Motor neuron (in vitro differentiated cells): ENCODE results near the gene RRP1B. TPM values are rescaled to one million over a fixed set of nuclear protein-coding genes. Genes with fewer than 3 reads are reported as not detected.

Experiments
- ATAC-seq, 8 experiments: fragments of 200-7000 bp; cut with Tn5 transposase; replicated peaks in 6 of 8; 2 replicates each; pipeline ENCODE4 v1.8.0; 2021; ENCODE audit warnings: mild to moderate bottlenecking in 8 of 8, moderate library complexity in 8 of 8
- H3K27ac ChIP-seq, 2 donors: fragments of 250-450 bp; sonication (Bioruptor Pico); 2 replicates each; pipeline ENCODE4 v1.9.0; 2021; ENCODE audit warnings: antibody characterized with exemption in 2 of 2, mild to moderate bottlenecking in 2 of 2, moderate library complexity in 1 of 2
- H3K4me1 ChIP-seq, 2 donors: fragments of 250-450 bp; sonication (Bioruptor Pico); replicated peaks in 1 of 2; 2 replicates each; pipeline ENCODE4 v1.6.1; 2021; ENCODE audit warnings: antibody characterized with exemption in 2 of 2, mild to moderate bottlenecking in 2 of 2, moderate library complexity in 1 of 2
- H3K4me3 ChIP-seq, 5 donors: fragments of 250-450 bp; sonication (Bioruptor Pico); 2 replicates each; pipeline ENCODE4 v1.9.0; 2021; ENCODE audit warnings: antibody characterized with exemption in 5 of 5, mild to moderate bottlenecking in 5 of 5, moderate library complexity in 4 of 5
- WGBS, 10 experiments: fragments of 450-650 bp; shearing (Covaris generic); methylation state at CpG; one replicate each; pipeline ENCODE4 v1.0.0; 2022; 5-methylcytosine and 5-hydroxymethylcytosine counted together
- in situ Hi-C, 9 experiments: fragments of 400-800 bp; cut with MboI; loops; one replicate each; pipeline ENCODE4 v1.15.0; 2021; ENCODE audit warnings: low sequenced_read_pairs in 9 of 9, low pct_unique_long_range_greater_than_20kb in 2 of 9; ENCODE audit not compliant: unreplicated experiment in 9 of 9
- total RNA-seq, 8 experiments: library from RNA; unstranded; fragments of 300-600 nt; gene quantifications; 2 replicates each; pipeline versions ENCODE4 v1.2.3 to v1.2.4, GENCODE V29; 2022

Gene RRP1B
- total RNA-seq, 8 experiments from 2014 or later, result 14.0 to 45.9 (median 23.5) TPM

DNA sequence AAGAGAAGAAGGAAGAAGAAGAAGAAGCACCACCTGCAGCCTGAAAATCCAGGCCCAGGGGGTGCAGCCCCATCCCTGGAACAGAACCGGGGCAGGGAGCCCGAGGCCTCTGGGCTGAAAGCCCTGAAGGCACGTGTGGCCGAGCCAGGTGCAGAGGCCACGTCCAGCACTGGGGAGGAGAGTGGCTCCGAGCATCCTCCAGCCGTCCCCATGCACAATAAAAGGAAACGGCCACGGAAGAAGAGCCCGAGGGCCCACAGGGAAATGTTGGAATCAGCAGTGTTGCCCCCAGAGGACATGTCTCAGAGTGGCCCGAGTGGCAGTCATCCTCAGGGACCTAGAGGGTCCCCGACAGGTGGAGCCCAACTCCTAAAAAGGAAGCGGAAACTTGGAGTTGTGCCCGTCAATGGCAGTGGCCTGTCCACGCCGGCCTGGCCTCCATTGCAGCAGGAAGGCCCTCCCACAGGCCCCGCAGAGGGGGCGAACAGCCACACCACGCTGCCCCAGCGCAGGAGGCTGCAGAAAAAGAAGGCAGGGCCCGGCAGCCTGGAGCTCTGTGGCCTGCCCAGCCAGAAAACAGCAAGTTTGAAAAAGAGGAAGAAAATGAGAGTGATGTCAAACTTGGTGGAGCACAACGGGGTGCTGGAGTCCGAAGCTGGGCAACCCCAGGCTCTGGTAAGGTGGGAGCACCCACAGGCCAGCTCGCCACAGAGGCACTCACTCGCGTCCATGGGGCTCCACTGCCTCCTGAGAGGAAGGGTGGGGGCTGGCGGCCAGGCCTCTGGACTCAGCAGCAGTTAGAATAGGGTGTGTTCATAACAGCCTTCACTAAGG lies 28.4 kb downstream of the RRP1B start:
- H3K27ac ChIP-seq, result no peak overlapping the region
- in situ Hi-C loops, result loop anchor here in 1 of 9 experiments (25.0 kb wide), 1 partner anchor 100 kb away; the partner anchor contains the start of genes CSTB and RRP1
- 40 to 99% (median 91%) methylated on average over 1 to 14 of the region's 27 CpGs; no CpG with 5 or more reads in 3 of the 10 experiments for whole genome bisulfite sequencing, 10 experiments
- H3K4me3 ChIP-seq, result no peak overlapping the region
- no peaks in the 10 kb centered on the region for H3K4me1 ChIP-seq
- ATAC-seq, result peak in 4 of 8 experiments; percentile 27 to 40 (median 30)

GRCh38 chr21:43688906-43689305 lies 29.5 kb downstream of the RRP1B start:
- no peaks in the 10 kb centered on the region for H3K4me1 ChIP-seq
- no peak for ATAC-seq
- H3K27ac ChIP-seq, result no peak overlapping the region
- 100% methylated on average over 1 to 5 of the region's 12 CpGs; no CpG with 5 or more reads in 7 of the 10 experiments for WGBS, 10 experiments
- no peak overlapping the region for H3K4me3 ChIP-seq
- in situ Hi-C loops, result loop anchor here in 1 of 9 experiments (25.0 kb wide), 1 partner anchor 98 kb away; the partner anchor contains the start of genes CSTB and RRP1

DNA sequence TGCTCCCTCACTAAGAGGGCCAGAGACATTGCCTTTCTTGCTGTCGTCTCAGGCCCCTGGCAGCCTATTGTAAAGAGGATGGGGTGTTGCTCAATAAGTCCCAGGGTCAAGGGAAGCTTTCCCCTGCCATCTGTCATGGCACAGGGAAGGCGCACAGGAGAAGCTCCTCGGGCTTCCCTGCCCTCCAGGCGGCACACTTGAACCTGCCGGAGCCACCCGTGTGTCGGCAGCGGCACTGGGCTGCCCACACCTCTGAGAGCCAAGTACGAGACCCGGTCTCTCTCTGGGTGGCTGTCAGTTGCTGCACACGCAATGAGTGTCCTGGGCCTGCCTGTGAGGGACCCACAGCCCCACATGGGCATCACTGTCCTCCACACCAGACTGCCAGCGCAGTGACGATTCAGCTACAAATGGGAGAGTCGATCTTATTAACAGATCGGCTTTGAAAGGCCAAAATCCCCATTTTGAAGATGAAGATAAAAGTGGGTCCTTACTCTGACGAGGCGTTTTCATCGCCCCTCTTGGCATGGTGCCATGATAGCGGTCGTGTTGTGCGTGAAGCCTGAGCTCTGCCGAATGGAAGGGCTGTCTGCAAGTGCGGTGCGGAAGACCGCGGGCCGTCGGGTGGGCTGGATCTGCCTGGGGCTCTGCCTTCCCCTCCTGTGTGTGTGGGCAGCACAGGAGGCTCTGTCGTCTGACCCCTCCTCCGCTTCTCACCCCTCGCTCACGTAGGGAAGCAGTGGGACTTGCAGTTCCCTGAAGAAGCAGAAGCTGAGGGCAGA lies 30.4 kb downstream of the RRP1B start:
- H3K4me1 ChIP-seq, result no peaks in the 10 kb centered on the region
- no peak overlapping the region for H3K4me3 ChIP-seq
- WGBS, 10 experiments, result 80 to 97% (median 96%) methylated on average over 4 to 14 of the region's 32 CpGs; no CpG with 5 or more reads in 4 of the 10 experiments
- in situ Hi-C loops, result loop anchor here in 1 of 9 experiments (25.0 kb wide), 1 partner anchor 98 kb away; the partner anchor contains the start of genes CSTB and RRP1
- peak in 2 of 8 experiments; percentile 6 to 16 for ATAC-seq
- no peak overlapping the region for H3K27ac ChIP-seq

GRCh38 chr21:43690346-43690745 lies 31.0 kb downstream of the RRP1B start:
- Histone ChIP-seq H3K4me1 (no peaks in the 10 kb centered on the region), H3K4me3 (no peak overlapping the region), H3K27ac (no peak overlapping the region)
- no peak for ATAC-seq
- 87 to 100% (median 100%) methylated on average over 1 to 5 of the region's 7 CpGs; no CpG with 5 or more reads in 5 of the 10 experiments for whole genome bisulfite sequencing, 10 experiments
- in situ Hi-C loops, result loop anchor here in 1 of 9 experiments (25.0 kb wide), 1 partner anchor 97 kb away; the partner anchor contains the start of genes CSTB and RRP1

- Histone ChIP-seq H3K4me3 (no peak overlapping the region), H3K27ac (no peak overlapping the region), H3K4me1 (no peaks in the 10 kb centered on the region)
- in situ Hi-C loops, result loop anchor here in 1 of 9 experiments (25.0 kb wide), 1 partner anchor 96 kb away; the partner anchor contains the start of genes CSTB and RRP1
- WGBS, 10 experiments, result 93 to 100% (median 96%) methylated on average over 1 to 12 of the region's 25 CpGs; no CpG with 5 or more reads in 2 of the 10 experiments
- ATAC-seq, result no peak
Measured at GRCh38 chr21:43691086-43691795, 31.9 kb downstream of the RRP1B start.

DNA sequence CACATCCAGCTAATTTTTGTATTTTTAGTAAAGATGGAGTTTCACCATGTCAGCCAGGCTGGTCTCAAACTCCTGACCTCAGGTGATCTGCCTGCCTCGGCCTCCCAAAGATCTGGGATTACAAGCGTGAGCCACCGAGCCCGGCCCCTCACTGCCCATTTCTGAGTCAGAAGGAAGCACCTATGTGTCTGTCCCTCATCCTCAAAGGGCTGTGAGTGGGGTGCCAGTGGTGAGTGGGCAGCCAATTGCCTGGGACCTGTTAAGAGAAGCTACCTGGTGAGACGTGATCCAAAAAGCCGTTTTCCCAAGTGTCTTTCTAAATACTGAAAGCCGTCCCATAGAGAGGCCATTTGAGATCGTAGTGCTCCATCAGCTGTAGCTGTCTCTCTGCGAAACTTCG lies 32.4 kb downstream of the RRP1B start:
- no peak overlapping the region for H3K4me3 ChIP-seq
- WGBS, 10 experiments, result 80 to 100% (median 100%) methylated on average over 1 to 4 of the region's 10 CpGs; no CpG with 5 or more reads in 2 of the 10 experiments
- in situ Hi-C loops, result loop anchor here in 1 of 9 experiments (25.0 kb wide), 1 partner anchor 96 kb away; the partner anchor contains the start of genes CSTB and RRP1
- no peak overlapping the region for H3K27ac ChIP-seq
- ATAC-seq, result no peak
- no peaks in the 10 kb centered on the region for H3K4me1 ChIP-seq

GRCh38 chr21:43692949-43693348 lies 33.6 kb downstream of the RRP1B start:
- 100% methylated on average over 2 to 3 of the region's 8 CpGs; no CpG with 5 or more reads in 7 of the 10 experiments for WGBS, 10 experiments
- in situ Hi-C loops, result loop anchor here in 1 of 9 experiments (25.0 kb wide), 1 partner anchor 94 kb away; the partner anchor contains the start of genes CSTB and RRP1
- no peak overlapping the region for H3K4me3 ChIP-seq
- no peak for ATAC-seq
- no peaks in the 10 kb centered on the region for H3K4me1 ChIP-seq
- no peak overlapping the region for H3K27ac ChIP-seq

DNA sequence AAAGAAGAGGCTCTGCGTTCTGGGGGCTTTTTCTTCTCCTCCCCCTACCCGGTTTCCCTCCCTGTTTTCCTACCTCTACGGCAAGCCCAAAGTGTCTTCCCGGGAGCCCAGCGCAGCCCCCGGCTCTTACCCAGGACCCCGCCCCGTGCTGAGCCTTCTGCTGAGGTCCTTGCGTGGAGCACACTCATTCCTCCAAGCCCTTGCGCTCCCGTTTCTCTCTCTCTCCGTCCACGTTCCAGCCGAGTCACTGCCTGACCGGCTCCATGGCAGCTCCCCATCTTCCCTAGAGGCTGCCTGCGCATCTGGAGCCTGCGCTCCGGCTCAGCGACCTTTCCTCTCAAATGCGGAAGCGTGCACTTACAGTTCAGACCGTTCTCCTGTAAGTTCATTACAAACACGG lies 34.6 kb downstream of the RRP1B start:
- no peaks in the 10 kb centered on the region for H3K4me1 ChIP-seq
- H3K27ac ChIP-seq, result no peak overlapping the region
- 60 to 100% (median 100%) methylated on average over 1 to 5 of the region's 23 CpGs; no CpG with 5 or more reads in 1 of the 10 experiments for WGBS, 10 experiments
- in situ Hi-C loops, result loop anchor here in 1 of 9 experiments (25.0 kb wide), 1 partner anchor 93 kb away; the partner anchor contains the start of genes CSTB and RRP1
- H3K4me3 ChIP-seq, result no peak overlapping the region
- no peak for ATAC-seq

GRCh38 chr21:43694437-43695079 lies 35.2 kb downstream of the RRP1B start:
- Histone ChIP-seq H3K4me1 (peaks cover 0 to under 1% of the 10 kb centered on the region in 2 donors), H3K4me3 (no peak overlapping the region)

GRCh38 chr21:43696214-43696613 lies 36.9 kb downstream of the RRP1B start:
- H3K27ac ChIP-seq, result no peak overlapping the region
- no peak overlapping the region for H3K4me3 ChIP-seq
- 88 to 100% (median 94%) methylated on average over 2 to 6 of the region's 17 CpGs; no CpG with 5 or more reads in 1 of the 10 experiments for WGBS, 10 experiments
- in situ Hi-C loops, result loop anchor here in 1 of 9 experiments (25.0 kb wide), 1 partner anchor 91 kb away; the partner anchor contains the start of genes CSTB and RRP1
- ATAC-seq, result no peak
- H3K4me1 ChIP-seq, result peaks cover 5 to 6% of the 10 kb centered on the region in 2 donors

More at GRCh38 chr21:43694437-43695079, 35.2 kb downstream of the RRP1B start:
- in situ Hi-C loops, result loop anchor here in 1 of 9 experiments (25.0 kb wide), 1 partner anchor 93 kb away; the partner anchor contains the start of genes CSTB and RRP1
- no peak overlapping the region for H3K27ac ChIP-seq
- peak in 1 of 8 experiments; percentile 18 for ATAC-seq
- 78 to 100% (median 90%) methylated on average over 3 to 18 of the region's 27 CpGs for WGBS, 10 experiments
